Adipose tissue (tissue), 3 donors: ENCODE results near the gene ZNF544. TPM values are rescaled to one million over a fixed set of nuclear protein-coding genes. Genes with fewer than 3 reads are reported as not detected.
"Not testable (repeated sequence)": the region's sequence is repeated elsewhere in the genome, so short reads cannot be mapped to it uniquely, and the experiment has no call there.

Experiments
- H3K27ac ChIP-seq: one replicate; pipeline ENCODE4 v1.5.1; 2013; ENCODE audit warnings: low read depth, low read length
- WGBS, 3 donors: extraction: QIAGEN DNeasy Blood & Tissue Kit; methylation state at CpG; one replicate each; pipeline ENCODE4 v1.1.7; 2013; 5-methylcytosine and 5-hydroxymethylcytosine counted together
- polyA plus RNA-seq, 3 donors: library from polyadenylated mRNA; stranded (reverse); fragments of 200-250 nt; gene quantifications; one replicate each; pipeline ENCODE4 v1.2.3, GENCODE V29; 2013
- donor health status: healthy with polysubstance abuse.
- donor health status: Bipolar disorder and iron deficiency.
- donor health status: healthy.

Gene ZNF544
- polyA plus RNA-seq, 3 donors, result 10.1 to 10.6 (median 10.2) TPM

DNA sequence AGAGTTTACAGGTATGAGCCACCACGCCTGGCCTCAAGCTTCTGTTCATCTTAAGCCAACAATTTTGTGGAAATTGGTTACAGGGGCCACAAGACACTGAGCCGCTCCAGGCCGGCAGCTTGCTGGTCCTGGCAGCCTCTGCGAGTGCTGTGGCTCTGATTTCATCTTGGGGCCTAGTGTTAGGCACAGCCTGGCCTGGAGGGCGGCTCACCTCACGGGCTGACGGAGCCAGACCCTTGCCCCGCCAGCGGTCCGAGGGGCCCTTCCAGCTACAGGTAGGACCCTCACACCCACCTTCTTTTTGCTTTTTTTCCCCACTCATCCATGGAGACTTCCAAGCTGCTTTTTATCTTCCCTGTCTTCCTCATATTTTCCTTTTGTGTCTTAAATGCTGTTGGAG is 8.6 kb downstream of the ZNF544 start:
- WGBS, 3 donors, result 97 to 100% (median 97%) methylated on average over 9 to 10 of the region's 10 CpGs

DNA sequence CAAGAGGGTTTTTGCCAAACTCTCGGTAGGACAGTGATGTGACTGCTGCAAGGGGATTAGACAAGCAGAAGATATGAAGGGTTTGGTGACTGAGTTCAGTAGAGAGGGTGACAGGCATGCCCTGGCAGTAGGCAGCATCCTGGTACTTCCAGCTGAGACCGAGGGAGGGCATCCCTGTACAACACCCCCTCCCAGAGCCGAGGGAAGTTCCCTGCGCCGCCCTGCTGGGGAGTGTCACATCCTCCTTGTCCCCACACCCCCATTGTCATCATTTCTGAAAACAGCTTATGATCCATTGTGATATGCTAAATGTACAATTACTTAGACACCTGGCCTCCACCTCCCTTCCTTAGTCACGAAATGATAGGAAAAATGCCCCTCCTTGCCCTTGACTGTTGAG is 14.6 kb downstream of the ZNF544 start:
- 97 to 99% (median 98%) methylated on average over 6 of the region's 6 CpGs for WGBS, 3 donors

More for the DNA sequence above, 8.6 kb downstream of the ZNF544 start:
- H3K27ac ChIP-seq, result no peak overlapping the region

DNA sequence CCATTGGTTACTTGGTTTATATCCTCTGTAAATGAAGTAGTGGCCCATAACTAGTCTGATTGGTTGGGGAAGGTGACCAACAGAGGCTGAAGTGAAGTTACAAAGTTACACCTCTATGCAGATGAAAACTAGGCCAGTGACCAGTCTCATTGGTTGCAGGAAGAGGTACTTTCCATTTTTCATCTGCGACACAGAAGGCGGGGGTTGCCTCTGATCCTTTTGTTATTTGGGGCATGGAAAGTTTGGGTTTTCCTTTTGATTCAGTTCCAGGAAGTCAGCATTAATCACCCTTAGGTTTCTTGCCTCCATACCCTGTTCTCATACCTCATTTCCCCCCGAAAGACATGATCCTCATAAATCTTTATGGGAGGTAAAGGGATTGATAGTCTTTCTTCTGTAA is 20.2 kb downstream of the ZNF544 start:
- 96 to 99% (median 99%) methylated on average over 3 of the region's 3 CpGs for WGBS, 3 donors

More for the DNA sequence above, 14.6 kb downstream of the ZNF544 start:
- no peak overlapping the region for H3K27ac ChIP-seq

DNA sequence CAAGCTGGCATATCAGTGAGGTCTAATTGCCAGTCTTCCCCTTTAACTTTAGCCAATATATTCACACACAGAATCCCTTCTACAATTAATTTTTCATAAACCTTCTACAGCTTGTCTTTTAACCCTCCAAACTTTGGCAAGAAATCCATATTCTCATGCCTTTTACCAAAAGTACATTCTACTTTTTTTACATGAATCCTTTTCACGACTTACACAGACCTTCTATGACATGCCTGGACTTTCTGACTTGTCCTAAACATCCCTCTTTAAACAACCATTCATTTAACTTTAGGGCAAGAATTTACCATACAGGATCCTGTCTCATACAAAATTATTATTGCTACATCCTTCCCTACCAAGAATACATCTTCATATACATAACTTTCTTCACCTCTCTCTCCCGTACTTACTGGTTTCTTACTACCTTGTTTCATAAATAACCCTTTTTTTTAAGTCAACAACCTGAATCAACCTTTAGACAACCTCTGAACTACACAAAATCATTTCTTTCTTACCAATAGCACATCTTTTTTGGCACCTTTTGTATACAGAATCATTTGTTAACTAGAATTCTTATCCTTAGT is 23.5 kb downstream of the ZNF544 start:
- WGBS, 3 donors, result 94 to 100% (median 95%) methylated on average over 2 of the region's 2 CpGs
- H3K27ac ChIP-seq, result no peak overlapping the region

More for the DNA sequence above, 20.2 kb downstream of the ZNF544 start:
- no peak overlapping the region for H3K27ac ChIP-seq

DNA sequence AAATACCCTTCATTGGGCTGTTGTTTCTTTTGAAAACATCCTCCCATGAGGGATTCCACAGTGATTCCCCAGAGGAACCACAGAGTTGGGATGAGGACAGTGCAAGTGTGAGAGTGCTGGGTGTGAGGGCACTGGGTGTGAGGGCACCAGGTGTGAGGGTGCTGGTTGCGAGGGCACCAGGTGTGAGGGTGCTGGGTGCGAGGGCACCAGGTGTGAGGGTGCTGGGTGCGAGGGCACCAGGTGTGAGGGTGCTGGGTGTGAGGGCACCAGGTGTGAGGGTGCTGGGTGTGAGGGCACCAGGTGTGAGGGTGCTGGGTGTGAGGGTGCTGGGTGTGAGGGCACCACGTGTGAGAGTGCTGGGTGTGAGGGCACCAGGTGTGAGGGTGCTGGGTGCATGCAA is 29.5 kb downstream of the ZNF544 start:
- H3K27ac ChIP-seq, result not testable (repeated sequence)
- 77 to 100% (median 86%) methylated on average over 4 of the region's 4 CpGs for WGBS, 3 donors

DNA sequence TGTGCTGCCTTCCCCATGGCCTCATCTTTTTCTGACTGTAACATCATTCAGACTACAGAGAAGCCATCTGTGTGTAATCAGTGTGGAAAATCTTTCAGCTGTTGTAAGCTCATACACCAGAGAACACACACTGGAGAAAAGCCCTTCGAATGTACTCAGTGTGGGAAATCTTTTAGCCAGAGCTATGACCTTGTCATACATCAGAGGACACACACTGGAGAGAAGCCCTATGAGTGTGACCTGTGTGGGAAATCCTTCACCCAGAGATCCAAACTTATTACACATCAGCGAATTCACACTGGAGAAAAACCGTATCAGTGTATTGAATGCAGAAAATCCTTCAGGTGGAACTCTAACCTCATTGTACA is 32.9 kb downstream of the ZNF544 start:
- H3K27ac ChIP-seq, result no peak overlapping the region
- 95 to 100% (median 99%) methylated on average over 3 of the region's 3 CpGs for WGBS, 3 donors

DNA sequence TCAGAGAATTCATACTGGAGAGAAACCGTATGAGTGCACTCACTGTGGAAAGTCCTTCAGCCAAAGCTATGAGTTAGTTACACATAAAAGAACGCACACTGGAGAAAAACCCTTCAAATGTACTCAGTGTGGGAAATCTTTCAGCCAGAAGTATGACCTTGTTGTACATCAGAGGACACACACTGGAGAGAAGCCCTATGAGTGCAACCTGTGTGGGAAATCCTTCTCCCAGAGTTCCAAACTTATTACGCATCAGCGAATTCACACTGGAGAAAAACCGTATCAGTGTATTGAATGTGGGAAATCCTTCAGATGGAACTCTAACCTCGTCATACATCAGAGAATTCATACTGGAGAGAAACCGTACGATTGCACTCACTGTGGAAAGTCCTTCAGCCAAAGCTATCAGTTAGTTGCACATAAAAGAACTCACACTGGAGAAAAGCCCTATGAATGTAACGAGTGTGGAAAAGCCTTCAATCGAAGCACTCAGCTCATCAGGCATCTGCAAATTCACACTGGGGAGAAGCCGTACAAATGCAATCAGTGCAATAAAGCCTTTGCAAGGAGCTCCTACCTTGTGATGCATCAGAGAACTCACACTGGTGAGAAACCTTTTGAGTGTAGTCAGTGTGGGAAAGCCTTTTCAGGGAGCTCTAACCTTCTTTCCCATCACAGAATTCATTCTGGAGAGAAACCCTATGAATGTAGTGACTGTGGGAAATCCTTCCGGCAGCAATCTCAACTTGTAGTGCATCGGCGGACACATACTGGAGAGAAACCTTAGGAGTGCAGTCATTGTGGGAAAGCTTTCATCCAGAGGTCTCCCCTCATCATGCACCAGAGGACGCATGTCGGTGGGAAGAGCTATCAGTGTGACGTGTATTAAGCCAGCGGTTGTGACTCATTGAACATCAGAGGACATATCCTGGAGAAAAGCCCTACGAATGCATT is 33.5 kb downstream of the ZNF544 start:
- 97 to 98% (median 98%) methylated on average over 19 of the region's 19 CpGs for WGBS, 3 donors
- H3K27ac ChIP-seq, result no peak overlapping the region

DNA sequence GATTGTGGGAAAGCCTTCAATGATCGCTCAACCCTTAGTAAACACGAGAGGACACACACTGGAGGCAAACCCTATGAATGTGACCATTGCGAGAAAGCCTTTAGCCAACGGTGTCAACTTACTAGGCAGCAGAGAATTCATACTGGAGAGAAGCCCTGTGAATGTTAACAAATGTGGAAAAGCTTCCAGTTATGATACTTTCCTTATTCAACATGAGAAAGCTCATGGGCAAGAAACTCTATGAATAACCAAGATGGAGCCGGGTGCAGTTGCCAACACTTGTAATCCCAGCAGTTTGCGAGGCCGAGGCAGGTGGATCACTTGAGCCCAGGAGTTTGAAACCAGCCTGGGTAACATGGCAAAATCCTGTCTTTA is 34.2 kb downstream of the ZNF544 start:
- 96 to 99% (median 98%) methylated on average over 7 of the region's 7 CpGs for WGBS, 3 donors
- H3K27ac ChIP-seq, result no peak overlapping the region

DNA sequence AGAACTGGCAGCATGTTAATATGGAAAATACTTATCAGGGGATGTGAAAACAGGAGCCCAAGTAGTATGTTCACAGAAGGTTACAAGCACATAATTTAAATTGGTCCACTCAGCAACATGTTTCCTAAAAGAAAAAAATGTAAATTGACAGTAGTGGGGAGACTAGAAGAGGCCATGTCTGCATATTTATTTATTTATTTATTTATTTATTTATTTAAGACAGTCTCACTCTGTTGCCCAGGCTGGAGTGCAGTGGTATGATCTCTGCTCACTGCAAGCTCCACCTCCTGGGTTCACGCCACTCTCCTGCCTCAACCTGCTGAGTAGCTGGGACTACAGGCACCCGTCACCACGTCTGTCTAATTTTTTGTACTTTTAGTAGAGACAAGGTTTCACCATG is 36.4 kb downstream of the ZNF544 start:
- WGBS, 3 donors, result 99 to 100% (median 100%) methylated on average over 3 of the region's 3 CpGs

DNA sequence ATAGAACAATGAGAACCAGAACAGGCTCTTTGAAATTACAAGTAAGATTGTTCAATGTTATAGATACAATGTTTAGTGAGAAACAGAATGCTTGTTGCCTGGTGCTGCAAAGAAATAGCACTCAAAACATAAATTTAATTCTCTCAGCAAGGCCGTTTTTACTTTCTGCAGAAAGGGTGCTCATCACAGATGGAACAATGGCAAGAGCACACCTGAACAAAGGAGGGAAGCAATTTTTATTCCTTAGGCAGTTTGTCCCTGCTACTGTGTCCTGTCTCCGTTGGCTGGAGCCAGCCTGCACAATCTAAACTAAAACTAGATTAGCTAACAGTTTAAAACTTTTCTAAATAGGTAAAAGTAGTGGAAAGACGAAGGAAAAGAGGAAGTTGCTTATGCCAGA is 39.6 kb downstream of the ZNF544 start:
- no peak overlapping the region for H3K27ac ChIP-seq
- 94 to 95% (median 94%) methylated on average over 3 of the region's 3 CpGs for WGBS, 3 donors

More for the DNA sequence above, 36.4 kb downstream of the ZNF544 start:
- H3K27ac ChIP-seq, result no peak overlapping the region

DNA sequence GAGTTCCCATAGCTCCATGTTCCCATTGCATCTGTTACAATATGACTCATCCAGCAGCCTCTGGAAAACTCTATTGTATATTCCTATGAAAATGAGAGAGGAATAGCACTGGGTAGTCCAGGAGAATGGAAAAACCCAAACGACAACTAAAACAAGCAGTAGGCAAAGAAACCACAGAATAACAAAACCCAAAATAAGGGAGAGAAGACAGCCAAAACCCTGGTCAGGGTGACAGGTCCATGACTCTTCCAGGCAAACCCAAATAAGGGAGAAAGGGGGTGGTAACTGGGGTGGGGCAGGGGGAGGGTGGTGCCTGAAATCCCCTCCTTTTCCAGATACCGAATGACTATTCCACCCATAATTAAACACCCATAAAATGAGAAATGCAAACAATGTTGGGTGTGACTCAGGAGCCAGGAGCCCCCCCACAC is 46.1 kb downstream of the ZNF544 start:
- 87 to 98% (median 93%) methylated on average over 2 of the region's 2 CpGs for WGBS, 3 donors
- H3K27ac ChIP-seq, result no peak overlapping the region

DNA sequence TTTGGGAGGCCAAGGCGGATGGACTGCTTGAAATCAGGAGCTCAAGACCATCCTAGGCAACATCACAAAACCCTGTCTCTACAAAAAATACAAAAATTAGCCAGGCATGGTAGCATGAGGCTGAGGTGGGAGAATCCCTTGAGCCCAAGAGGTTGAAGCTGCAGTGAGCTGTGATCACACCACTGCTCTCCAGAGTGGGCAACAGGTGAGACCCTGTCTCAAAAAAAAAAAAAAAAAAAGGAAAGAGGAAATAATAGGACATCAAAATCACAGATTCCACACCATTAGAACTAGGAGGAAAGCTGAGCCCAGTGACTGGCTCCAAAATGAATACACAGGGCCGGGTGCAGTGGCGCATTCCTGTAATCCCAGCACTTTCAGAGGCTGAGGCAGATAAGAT is 46.9 kb downstream of the ZNF544 start:
- H3K27ac ChIP-seq, result no peak overlapping the region
- 96 to 98% (median 97%) methylated on average over 3 of the region's 3 CpGs for WGBS, 3 donors

DNA sequence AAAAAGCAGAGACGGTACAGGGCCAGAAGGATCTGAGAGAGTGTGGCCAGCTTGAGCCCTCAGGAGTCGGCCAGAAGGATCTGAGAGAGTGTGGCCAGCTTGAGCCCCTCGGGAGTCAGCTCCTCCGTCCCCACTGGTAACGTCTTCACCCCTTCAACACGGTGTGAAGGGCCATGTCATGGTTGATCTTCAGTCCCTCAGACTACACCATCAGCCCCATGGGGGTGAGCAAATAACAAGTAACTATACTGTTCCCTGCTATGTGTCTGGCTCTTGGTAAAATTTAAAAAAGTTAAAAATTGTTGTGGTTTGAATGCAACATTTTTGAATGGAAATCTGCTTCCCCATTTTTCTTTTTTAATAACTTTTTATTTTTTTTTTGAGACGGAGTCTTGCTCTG is 48.5 kb downstream of the ZNF544 start:
- 90 to 94% (median 94%) methylated on average over 7 of the region's 7 CpGs for WGBS, 3 donors
- H3K27ac ChIP-seq, result no peak overlapping the region

DNA sequence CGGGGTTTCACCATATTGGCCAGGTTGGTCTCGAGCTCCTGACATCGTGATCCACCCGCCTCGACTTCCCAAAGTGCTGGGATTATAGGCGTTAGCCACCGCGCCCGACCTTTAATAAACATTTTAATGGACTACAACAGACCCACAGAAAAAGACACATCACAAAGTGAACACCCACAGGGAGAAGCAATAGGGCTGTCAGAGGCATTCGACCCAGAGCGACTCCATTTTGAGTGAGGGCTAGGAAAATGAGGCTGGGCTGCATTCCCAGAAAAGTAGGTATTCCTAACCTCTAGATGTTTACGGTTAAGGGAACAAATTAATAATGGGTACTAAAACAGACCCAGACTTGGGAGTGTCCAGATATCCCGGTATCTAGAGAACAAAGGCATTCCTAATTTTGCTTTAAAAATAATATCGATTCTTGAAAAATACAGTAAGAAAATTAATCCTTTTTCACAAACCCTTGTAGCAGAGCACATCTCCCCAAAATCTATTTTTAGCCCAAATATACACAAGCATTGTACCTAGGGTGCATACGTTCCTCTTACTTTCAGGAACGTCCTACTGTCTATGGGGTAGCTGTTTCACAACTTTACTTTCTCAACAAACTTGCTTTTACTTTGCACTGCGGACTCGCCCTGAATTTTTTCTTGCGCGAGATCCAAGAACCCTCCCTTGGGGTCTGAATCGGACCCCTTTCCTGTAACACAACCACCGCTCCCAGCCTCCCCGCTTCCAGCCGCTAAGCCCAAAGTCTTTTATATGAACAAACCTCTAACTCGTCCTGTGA is 49.2 kb downstream of the ZNF544 start:
- WGBS, 3 donors, result 39 to 43% (median 43%) methylated on average over 25 of the region's 25 CpGs
- H3K27ac ChIP-seq, result no peak overlapping the region

DNA sequence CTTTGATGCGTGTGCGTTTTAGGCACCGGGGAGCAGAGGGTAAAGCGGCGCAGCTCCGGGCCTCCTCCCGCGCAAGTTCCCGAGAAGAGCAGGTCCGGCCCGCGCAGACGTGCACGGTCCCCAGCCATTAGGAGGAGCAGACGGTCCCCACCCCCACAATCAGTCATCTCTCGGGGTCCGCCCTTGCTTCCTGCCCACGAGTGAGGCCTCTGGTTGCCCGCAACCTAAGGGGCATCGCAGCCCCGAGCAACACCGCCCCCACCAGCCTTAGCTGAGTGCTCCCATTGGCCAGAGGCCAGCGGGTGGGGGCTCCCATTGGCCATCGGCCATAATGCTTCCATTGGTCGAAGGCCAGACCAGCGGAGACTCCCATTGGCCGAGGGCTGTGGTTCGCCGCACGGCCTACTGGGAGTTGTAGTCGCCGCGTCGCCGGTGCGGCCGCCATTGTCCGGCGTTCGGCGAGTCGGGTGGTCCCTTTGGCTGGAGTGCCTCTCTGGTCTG is 49.9 kb downstream of the ZNF544 start, which contains the start of gene ZNF8:
Gene ZNF8 (plus strand): TSS at position 415 of the 501 bp plus-strand sequence. CDS start 127 bp downstream, outside the sequence.
- WGBS, 3 donors, result 0% methylated on average over 42 of the region's 42 CpGs
- peak within 1 kb of the TSS; percentile 40 for H3K27ac ChIP-seq

DNA sequence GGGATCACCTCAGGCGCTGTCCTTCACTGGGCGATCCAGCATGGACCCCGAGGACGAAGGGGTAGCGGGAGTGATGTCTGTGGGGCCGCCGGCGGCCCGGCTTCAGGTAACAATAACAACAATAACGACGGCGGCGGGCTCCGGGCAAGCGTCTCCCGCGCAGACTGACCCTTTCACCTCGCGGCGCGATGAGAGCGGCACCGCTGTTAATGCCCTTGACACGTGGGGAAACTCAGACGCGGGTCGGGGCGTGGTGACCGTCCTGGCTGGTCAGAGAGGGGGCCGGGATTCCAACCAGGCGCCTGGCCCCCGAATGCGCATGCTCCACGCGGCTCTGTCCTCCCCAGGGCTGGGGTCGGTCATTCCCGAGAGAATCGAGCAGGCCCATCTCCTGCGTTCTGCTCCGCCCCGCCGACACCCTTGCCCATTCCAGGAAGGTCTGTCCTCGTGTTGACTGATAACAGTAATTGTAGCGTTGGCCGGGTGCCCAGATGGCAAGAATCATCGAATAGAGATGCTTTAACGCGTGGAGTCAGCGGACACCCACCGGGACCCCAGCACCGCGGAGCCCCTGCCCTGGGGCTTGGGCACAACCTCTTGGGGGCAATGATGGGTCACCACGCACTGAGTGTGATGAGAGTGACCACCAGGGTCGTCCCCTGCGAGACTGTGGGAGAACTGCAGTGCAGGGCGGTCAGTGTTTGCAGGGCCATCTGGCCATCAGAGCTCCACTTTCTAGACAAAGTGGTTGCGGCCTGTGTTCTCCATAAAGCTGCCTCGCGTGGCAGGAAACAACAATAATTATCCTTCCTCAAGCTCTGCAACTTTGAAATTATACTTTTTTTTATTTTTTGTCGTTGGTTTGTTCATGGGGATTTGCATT is 50.6 kb downstream of the ZNF544 start:
- WGBS, 3 donors, result 3 to 5% (median 4%) methylated on average over 54 to 60 of the region's 60 CpGs
- peak overlapping the region; percentile 40 for H3K27ac ChIP-seq

DNA sequence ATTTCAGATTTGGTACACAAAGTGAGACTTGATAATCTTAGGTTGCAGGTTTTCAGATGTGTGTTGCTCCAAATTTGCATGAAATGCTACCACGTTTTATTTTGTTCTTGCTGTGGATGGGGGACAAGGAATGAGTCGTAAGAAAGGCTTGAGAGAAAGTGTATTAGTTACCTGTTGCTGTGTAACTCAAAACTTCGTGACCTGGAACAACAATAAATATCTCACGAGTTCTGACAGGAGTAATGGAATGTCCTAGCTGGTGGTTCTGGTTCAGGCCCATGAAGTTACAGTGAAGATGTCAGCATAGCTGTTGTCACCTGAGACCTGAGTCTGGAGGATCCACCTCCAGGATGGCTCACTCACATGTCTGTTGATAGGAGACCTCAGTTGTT is 51.2 kb downstream of the ZNF544 start:
- WGBS, 3 donors, result 71 to 80% (median 77%) methylated on average over 4 of the region's 4 CpGs

DNA sequence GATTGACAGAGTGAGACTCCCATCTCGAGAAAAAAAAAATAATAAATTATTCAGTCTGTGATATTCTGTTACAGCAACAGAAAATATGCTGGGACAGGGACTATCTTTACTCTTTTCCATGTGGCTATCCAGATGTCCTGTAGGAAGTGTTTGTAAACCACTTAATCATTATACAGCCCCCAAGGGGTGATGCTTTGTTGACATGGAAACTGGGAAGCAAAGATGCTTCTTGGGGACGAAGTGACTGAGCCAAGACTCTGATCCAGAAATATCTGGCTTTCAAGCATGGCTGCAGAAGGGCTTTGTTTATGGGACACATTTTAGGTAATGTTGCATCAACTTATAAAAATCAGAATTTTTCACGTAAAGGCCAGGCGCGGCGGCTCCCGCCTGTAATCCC is 55.5 kb downstream of the ZNF544 start:
- WGBS, 3 donors, result 92 to 95% (median 94%) methylated on average over 7 of the region's 7 CpGs
- H3K27ac ChIP-seq, result no peak overlapping the region

More for the DNA sequence above, 51.2 kb downstream of the ZNF544 start:
- no peak overlapping the region for H3K27ac ChIP-seq
